ENCODE measurements around the gene OSM. TPM values are rescaled to one million over a fixed set of nuclear protein-coding genes. Genes with fewer than 3 reads are reported as not detected.

The OSM gene
- total RNA-seq, 1 experiment from 2014 or later: not detected

DNA sequence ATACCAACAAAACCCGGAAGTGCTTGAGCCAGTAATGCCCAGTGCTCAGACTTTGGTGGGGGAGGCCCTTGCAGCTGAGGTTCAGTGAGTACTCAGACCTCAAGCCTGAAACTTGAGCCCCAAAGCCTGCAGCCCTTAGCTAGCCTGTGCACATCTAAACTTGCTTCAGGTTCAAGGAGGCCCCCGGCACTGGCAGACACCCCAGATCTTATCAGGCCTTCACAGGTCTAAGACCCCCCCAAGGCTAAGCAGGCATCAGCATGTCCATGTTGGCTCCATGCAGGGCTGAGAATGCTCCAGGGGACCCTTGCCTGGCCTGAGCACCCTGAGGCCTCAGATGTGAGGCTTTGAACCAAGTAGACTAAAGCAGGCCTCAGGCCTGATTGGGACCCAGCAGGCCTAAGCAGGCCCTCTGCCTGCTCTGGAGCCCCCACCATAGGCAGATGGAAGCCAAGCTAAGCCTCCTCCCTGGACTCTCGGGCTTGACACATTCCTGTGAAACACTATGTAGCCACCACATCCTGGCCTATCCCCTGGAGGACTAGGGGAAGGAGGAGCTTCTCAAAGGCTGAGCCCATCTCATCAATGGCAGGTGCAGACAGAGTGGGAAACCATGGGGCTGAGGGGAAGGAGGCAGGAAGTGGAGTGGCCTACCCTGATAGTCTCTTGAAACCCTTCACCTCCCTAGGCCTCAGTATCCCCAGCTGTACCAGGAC, 23.8 kb upstream of the OSM start:
- ATAC-seq (no peak), DNase-seq (ENCODE audit: low read depth, low spot score) (no peak)
- Histone ChIP-seq H3K4me3 (replicated peaks in 1 of 2; ENCODE audit: low read depth in 1 of 2, low read length in 2 of 2) (no peak overlapping the region), H3K79me2 (ENCODE audit: insufficient read depth, low read length) (no peaks in the 10 kb centered on the region), H2AFZ (ENCODE audit: low read depth, low read length, poor library complexity, severe bottlenecking) (no peak overlapping the region), H3K4me1 (ENCODE audit: control insufficient read depth in 1 of 2, insufficient read depth in 2 of 2, low read length in 2 of 2) (peaks cover 37 to 53% of the 10 kb centered on the region in 2 experiments), H3K9ac (ENCODE audit: low read length) (peak overlapping the region; percentile 33; the same call in 1 of the 2 replicates), H3K27me3 (ENCODE audit: insufficient read depth, low read length) (no peaks in the 10 kb centered on the region), H3K36me3 (ENCODE audit: control insufficient read depth in 1 of 2, insufficient read depth in 2 of 2, low read length in 2 of 2) (peaks cover 2 to 4% of the 10 kb centered on the region in 2 experiments; a peak in 2 of 4 replicates), H3K4me2 (ENCODE audit: low read length) (peak overlapping the region; percentile 97), H4K20me1 (ENCODE audit: insufficient read depth) (no peaks in the 10 kb centered on the region), H3K9me2 (ENCODE audit: insufficient read depth) (no peaks in the 10 kb centered on the region), H3K27ac (ENCODE audit: low read depth, low read length) (peak overlapping the region; percentile 40; the same call in 1 of the 2 replicates), H3K9me3 (ENCODE audit: control insufficient read depth in 1 of 2, insufficient read depth in 1 of 2, low read depth in 1 of 2, low read length in 2 of 2) (no peaks in the 10 kb centered on the region)
- RAD21 ChIA-PET (ENCODE audit: low non-redundant PET in 1 of 2, low total read pairs in 2 of 2, uncharacterized antibody in 2 of 2, unreplicated experiment in 2 of 2): interaction anchor here (0.8 to 1.1 kb wide), 2 partner anchors 36 kb away, joined by 3 to 9 read pairs; partner anchors contain the start of gene TBC1D10A (in 2 of the 2)
- BruUV-seq (replicated peaks): no TSS peak
- POLR2A ChIA-PET: interaction anchor here (0.6 to 1.7 kb wide), 4 partner anchors 12 to 97 kb away, joined by 3 to 8 read pairs (median 4); partner anchors contain the start of genes RNF215 and TBC1D10A
- CTCF ChIA-PET: interaction anchor here (4.6 to 5.4 kb wide), 2 partner anchors 36 to 98 kb away, joined by 57 to 81 read pairs; partner anchors contain the start of genes RNF215 and TBC1D10A
- TF ChIP-seq, protein P1, sequence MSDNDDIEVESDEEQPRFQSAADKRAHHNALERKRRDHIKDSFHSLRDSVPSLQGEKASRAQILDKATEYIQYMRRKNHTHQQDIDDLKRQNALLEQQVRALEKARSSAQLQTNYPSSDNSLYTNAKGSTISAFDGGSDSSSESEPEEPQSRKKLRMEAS (IDR thresholded peaks at IDR 0.05): no peak
- TF ChIP-seq SRF (IDR thresholded peaks at IDR 0.05; ENCODE audit: low read depth) (no peak), EZH2 (IDR thresholded peaks at IDR 0.05) (no peak), JUND (IDR thresholded peaks at IDR 0.05) (no peak), ZNF274 (IDR thresholded peaks at IDR 0.05; ENCODE audit: low read depth, low read length) (no peak), RAD21 (IDR thresholded peaks at IDR 0.05; ENCODE audit: low read depth) (no peak), ZFX (IDR thresholded peaks at IDR 0.05) (no peak), TCF7L2 (IDR thresholded peaks at IDR 0.05; ENCODE audit: borderline replicate concordance, extremely low read depth, insufficient read depth, insufficient read length) (no peak), POLR2A (IDR thresholded peaks at IDR 0.05; ENCODE audit: borderline replicate concordance, extremely low read depth, insufficient read depth, insufficient read length) (no peak), ELF1 (IDR thresholded peaks at IDR 0.05; ENCODE audit: borderline replicate concordance, low read depth) (no peak), ATF3 (IDR thresholded peaks at IDR 0.05) (no peak), CBX3 (IDR thresholded peaks at IDR 0.05; ENCODE audit: low read depth) (no peak), SIN3A (IDR thresholded peaks at IDR 0.05; ENCODE audit: low read depth) (no peak), FOSL1 (IDR thresholded peaks at IDR 0.05; ENCODE audit: low read depth) (no peak)
- TF ChIP-seq, protein P2, sequence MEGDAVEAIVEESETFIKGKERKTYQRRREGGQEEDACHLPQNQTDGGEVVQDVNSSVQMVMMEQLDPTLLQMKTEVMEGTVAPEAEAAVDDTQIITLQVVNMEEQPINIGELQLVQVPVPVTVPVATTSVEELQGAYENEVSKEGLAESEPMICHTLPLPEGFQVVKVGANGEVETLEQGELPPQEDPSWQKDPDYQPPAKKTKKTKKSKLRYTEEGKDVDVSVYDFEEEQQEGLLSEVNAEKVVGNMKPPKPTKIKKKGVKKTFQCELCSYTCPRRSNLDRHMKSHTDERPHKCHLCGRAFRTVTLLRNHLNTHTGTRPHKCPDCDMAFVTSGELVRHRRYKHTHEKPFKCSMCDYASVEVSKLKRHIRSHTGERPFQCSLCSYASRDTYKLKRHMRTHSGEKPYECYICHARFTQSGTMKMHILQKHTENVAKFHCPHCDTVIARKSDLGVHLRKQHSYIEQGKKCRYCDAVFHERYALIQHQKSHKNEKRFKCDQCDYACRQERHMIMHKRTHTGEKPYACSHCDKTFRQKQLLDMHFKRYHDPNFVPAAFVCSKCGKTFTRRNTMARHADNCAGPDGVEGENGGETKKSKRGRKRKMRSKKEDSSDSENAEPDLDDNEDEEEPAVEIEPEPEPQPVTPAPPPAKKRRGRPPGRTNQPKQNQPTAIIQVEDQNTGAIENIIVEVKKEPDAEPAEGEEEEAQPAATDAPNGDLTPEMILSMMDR (IDR thresholded peaks at IDR 0.05 in 2 of 3, conservative IDR thresholded peaks at IDR 0.05 in 1 of 3; ENCODE audit: borderline replicate concordance in 1 of 3, insufficient read depth in 1 of 3, low read depth in 2 of 3, low read length in 2 of 3): no peak
- TF ChIP-seq, protein P3, sequence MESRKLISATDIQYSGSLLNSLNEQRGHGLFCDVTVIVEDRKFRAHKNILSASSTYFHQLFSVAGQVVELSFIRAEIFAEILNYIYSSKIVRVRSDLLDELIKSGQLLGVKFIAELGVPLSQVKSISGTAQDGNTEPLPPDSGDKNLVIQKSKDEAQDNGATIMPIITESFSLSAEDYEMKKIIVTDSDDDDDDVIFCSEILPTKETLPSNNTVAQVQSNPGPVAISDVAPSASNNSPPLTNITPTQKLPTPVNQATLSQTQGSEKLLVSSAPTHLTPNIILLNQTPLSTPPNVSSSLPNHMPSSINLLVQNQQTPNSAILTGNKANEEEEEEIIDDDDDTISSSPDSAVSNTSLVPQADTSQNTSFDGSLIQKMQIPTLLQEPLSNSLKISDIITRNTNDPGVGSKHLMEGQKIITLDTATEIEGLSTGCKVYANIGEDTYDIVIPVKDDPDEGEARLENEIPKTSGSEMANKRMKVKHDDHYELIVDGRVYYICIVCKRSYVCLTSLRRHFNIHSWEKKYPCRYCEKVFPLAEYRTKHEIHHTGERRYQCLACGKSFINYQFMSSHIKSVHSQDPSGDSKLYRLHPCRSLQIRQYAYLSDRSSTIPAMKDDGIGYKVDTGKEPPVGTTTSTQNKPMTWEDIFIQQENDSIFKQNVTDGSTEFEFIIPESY (IDR thresholded peaks at IDR 0.05; ENCODE audit: extremely low read depth, insufficient replicate concordance, low read length): no peak
- intact Hi-C loops (cut with micrococcal nuclease): no loop called here

Measured in HCT116 (cell line).